HCT116 (cell line): ENCODE measurements around the gene PSME4. TPM values are rescaled to one million over a fixed set of nuclear protein-coding genes. Genes with fewer than 3 reads are reported as not detected.

Experiments
- ATAC-seq: fragments of 200-7000 bp; cut with Tn5 transposase; 2 replicates; pipeline ENCODE4 v1.9.1; 2020; ENCODE audit warnings: mild to moderate bottlenecking, moderate library complexity
- BruUV-seq: library from RNA; stranded (reverse); fragments of 400-500 nt; replicated peaks from 2 replicates; lab custom pipeline; 2021; lab: Mats Ljungman, UMichigan
- CTCF ChIA-PET: fragments of 300-600 bp; sonication (Branson Sonifier 250); formaldehyde crosslinking; loops from one replicate; lab custom pipeline; 2021; ENCODE audit warnings: antibody characterized with exemption; lab: Charles Lee
- POLR2A ChIA-PET: fragments of 300-600, 350-600 bp; sonication (Branson Sonifier 250); formaldehyde crosslinking; loops from one replicate; lab custom pipeline; 2021; ENCODE audit warnings: antibody characterized with exemption; lab: Charles Lee
- RAD21 ChIA-PET, 2 experiments: fragments of 300-600 bp; sonication (Branson Sonifier 250); formaldehyde crosslinking; loops; one replicate each; lab custom pipeline; 2023; ENCODE audit warnings: low total read pairs in 2 of 2; ENCODE audit not compliant: uncharacterized antibody in 2 of 2, unreplicated experiment in 2 of 2, low non-redundant PET in 1 of 2; lab: Charles Lee
- DNase-seq: peaks from one replicate; pipeline ENCODE4 v3.0.0-alpha.2; 2010; ENCODE audit warnings: low read depth, low spot score
- H2AFZ ChIP-seq: fragments of 200-600 bp; shearing (Covaris generic), sonication (generic); 2 replicates; pipeline ENCODE4 v1.6.1; 2017; ENCODE audit warnings: low read depth, mixed run types, mixed read lengths, antibody characterized with exemption, low read length; ENCODE audit not compliant: poor library complexity, severe bottlenecking
- H3K27ac ChIP-seq: 2 replicates; pipeline ENCODE4 v1.5.1; 2012; ENCODE audit warnings: low read depth, low read length
- H3K27me3 ChIP-seq: fragments of 200-600 bp; sonication (generic); 2 replicates; pipeline ENCODE4 v1.6.1; 2016; ENCODE audit warnings: mixed run types, low read length, mixed read lengths; ENCODE audit not compliant: insufficient read depth
- H3K36me3 ChIP-seq, 2 experiments: fragments of 200-500 bp in 1 of 2; fragments of 200-600 bp in 1 of 2; sonication (Bioruptor generic) in 1 of 2; sonication (generic) in 1 of 2; 2 replicates each; pipeline versions ENCODE4 v1.5.1 to v1.6.1; 2014 to 2016; ENCODE audit warnings: low read length in 2 of 2, inconsistent platforms in 1 of 2, mixed read lengths in 1 of 2, mixed run types in 1 of 2; ENCODE audit not compliant: insufficient read depth in 2 of 2, control insufficient read depth in 1 of 2
- H3K4me1 ChIP-seq, 2 experiments: fragments of 200-600 bp in 1 of 2; sonication (generic) in 1 of 2; 2 replicates each; pipeline versions ENCODE4 v1.5.1 to v1.6.1; 2012 to 2017; ENCODE audit warnings: low read length in 2 of 2, inconsistent platforms in 1 of 2, mild to moderate bottlenecking in 1 of 2, mixed read lengths in 1 of 2, mixed run types in 1 of 2, moderate library complexity in 1 of 2; ENCODE audit not compliant: insufficient read depth in 2 of 2, control insufficient read depth in 1 of 2
- H3K4me2 ChIP-seq: fragments of 200-600 bp; sonication (generic); 2 replicates; pipeline ENCODE4 v1.6.1; 2017; ENCODE audit warnings: mixed run types, low read length, mixed read lengths
- H3K4me3 ChIP-seq, 2 experiments: fragments of 200-600 bp in 1 of 2; sonication (generic) in 1 of 2; replicated peaks in 1 of 2; 2 replicates each; pipeline ENCODE4 v1.5.1; 2011 to 2016; ENCODE audit warnings: low read length in 2 of 2, control low read depth in 1 of 2, low read depth in 1 of 2, mild to moderate bottlenecking in 1 of 2, mixed read lengths in 1 of 2, mixed run types in 1 of 2
- H3K79me2 ChIP-seq: fragments of 200-600 bp; sonication (generic); 2 replicates; pipeline ENCODE4 v1.6.1; 2017; ENCODE audit warnings: mild to moderate bottlenecking, mixed run types, low read length, moderate library complexity, mixed read lengths; ENCODE audit not compliant: insufficient read depth
- H3K9ac ChIP-seq: fragments of 200-600 bp; sonication (generic); 2 replicates; pipeline ENCODE4 v1.6.1; 2016; ENCODE audit warnings: low read length, mixed read lengths
- H3K9me2 ChIP-seq: fragments of 200-600 bp; sonication (generic), shearing (Covaris generic); 2 replicates; pipeline ENCODE4 v1.6.1; 2017; ENCODE audit warnings: mixed run types, mild to moderate bottlenecking, moderate library complexity; ENCODE audit not compliant: insufficient read depth
- H3K9me3 ChIP-seq, 2 experiments: fragments of 200-500 bp in 1 of 2; fragments of 200-600 bp in 1 of 2; sonication (Bioruptor generic) in 1 of 2; sonication (generic) in 1 of 2; 2 replicates each; pipeline ENCODE4 v1.6.1; 2014 to 2017; ENCODE audit warnings: low read length in 2 of 2, mixed read lengths in 2 of 2, inconsistent platforms in 1 of 2, low read depth in 1 of 2, mild to moderate bottlenecking in 1 of 2, mixed run types in 1 of 2, moderate library complexity in 1 of 2; ENCODE audit not compliant: control insufficient read depth in 1 of 2, insufficient read depth in 1 of 2
- H4K20me1 ChIP-seq: fragments of 200-600 bp; sonication (generic), shearing (Covaris generic); 2 replicates; pipeline ENCODE4 v1.6.1; 2017; ENCODE audit warnings: mixed run types, mild to moderate bottlenecking, moderate library complexity; ENCODE audit not compliant: insufficient read depth
- CBX3 ChIP-seq: IDR thresholded peaks from 2 replicates; pipeline ENCODE4 v1.6.1; 2012; ENCODE audit warnings: low read depth
- CEBPB ChIP-seq: IDR thresholded peaks from 2 replicates; pipeline ENCODE4 v1.6.1; 2012; ENCODE audit warnings: low read depth
- EGR1 ChIP-seq: IDR thresholded peaks from 2 replicates; pipeline ENCODE4 v1.6.1; 2012; ENCODE audit warnings: low read depth
- EZH2 ChIP-seq: fragments of 200-600 bp; sonication (generic); IDR thresholded peaks from 2 replicates; pipeline ENCODE4 v1.6.1; 2017; ENCODE audit warnings: antibody characterized with exemption, mixed run types
- EZH2phosphoT487 ChIP-seq: fragments of 200-600 bp; IDR thresholded peaks from 2 replicates; pipeline ENCODE4 v1.6.1; 2018; ENCODE audit warnings: antibody characterized with exemption, borderline replicate concordance
- JUND ChIP-seq: IDR thresholded peaks from 2 replicates; pipeline ENCODE4 v1.6.1; 2012
- MAX ChIP-seq: IDR thresholded peaks from 2 replicates; pipeline ENCODE4 v1.6.1; 2012
- POLR2A ChIP-seq: IDR thresholded peaks from 2 replicates; pipeline ENCODE4 v1.7.0; 2011; ENCODE audit warnings: borderline replicate concordance; ENCODE audit not compliant: insufficient read depth, insufficient read length; ENCODE audit errors: extremely low read depth
- POLR2AphosphoS5 ChIP-seq: IDR thresholded peaks from 2 replicates; pipeline ENCODE4 v1.6.1; 2011; ENCODE audit warnings: mild to moderate bottlenecking, low read depth, low read length, moderate library complexity
- RAD21 ChIP-seq: IDR thresholded peaks from 2 replicates; pipeline ENCODE4 v1.6.1; 2012; ENCODE audit warnings: low read depth, mild to moderate bottlenecking
- REST ChIP-seq: IDR thresholded peaks from 2 replicates; pipeline ENCODE4 v1.6.1; 2012; ENCODE audit warnings: low read depth
- SIN3A ChIP-seq: IDR thresholded peaks from 2 replicates; pipeline ENCODE4 v1.6.1; 2012; ENCODE audit warnings: low read depth
- SP1 ChIP-seq: IDR thresholded peaks from 2 replicates; pipeline ENCODE4 v1.6.1; 2012; ENCODE audit warnings: low read depth
- TCF7L2 ChIP-seq: IDR thresholded peaks from 2 replicates; pipeline ENCODE4 v1.7.0; 2011; ENCODE audit warnings: borderline replicate concordance, inconsistent platforms; ENCODE audit not compliant: insufficient read depth, insufficient read length; ENCODE audit errors: extremely low read depth
- ZNF274 ChIP-seq: fragments of 200-500 bp; sonication (Bioruptor generic); IDR thresholded peaks from 2 replicates; pipeline ENCODE4 v1.6.1; 2014; ENCODE audit warnings: mild to moderate bottlenecking, low read depth, low read length, inconsistent platforms
- intact Hi-C: fragments of 100-400 bp; cut with micrococcal nuclease; formaldehyde crosslinking; loops from 2 replicates; pipeline ENCODE4 v1.10.0; 2022
- total RNA-seq: library from RNA; stranded (reverse); gene quantifications from one replicate; pipeline ENCODE4 v1.2.1, GENCODE V29; 2021; ENCODE audit not compliant: unreplicated experiment

The PSME4 gene
- total RNA-seq, 1 experiment from 2014 or later, result 53.2 TPM

- Histone ChIP-seq H3K9ac (no peak within 1 kb of the TSS), H3K9me3 (no peaks in the 10 kb centered on the region), H4K20me1 (no peaks in the 10 kb centered on the region; the same call in 1 of the 2 replicates), H3K36me3 (0 out of 4 replicates have a peak, but pooled peaks cover 0 to under 1% of the 10 kb centered on the region in 2 experiments), H3K9me2 (no peaks in the 10 kb centered on the region), H3K27me3 (no peaks in the 10 kb centered on the region), H3K4me1 (no peaks in the 10 kb centered on the region), H3K4me2 (no peak within 1 kb of the TSS), H3K4me3 (no peak within 1 kb of the TSS), H3K27ac (no peak within 1 kb of the TSS), H2AFZ (no peak within 1 kb of the TSS), H3K79me2 (no peaks in the 10 kb centered on the region)
- BruUV-seq, result no TSS peak
- ChIA-PET POLR2A (no interaction called here), CTCF (no interaction called here), RAD21 (no interaction called here)
- intact Hi-C loops, result no loop called here
- no peak for ATAC-seq
- no peak for DNase-seq
- TF ChIP-seq SIN3A, result no peak
- no peak for TF ChIP-seq SP1
Measured at GRCh38 chr2:53859206-53860181, 111.3 kb downstream of the PSME4 start, which contains the start of gene GPR75. TSS of gene GPR75 (minus strand) at chr2:53859967. CDS start at chr2:53854756, 5,211 bp downstream.

GRCh38 chr2:53856272-53856671 lies 114.5 kb downstream of the PSME4 start:
- Histone ChIP-seq H3K9me3 (no peaks in the 10 kb centered on the region), H3K4me2 (no peak overlapping the region), H3K27me3 (no peaks in the 10 kb centered on the region), H3K36me3 (0 out of 4 replicates have a peak, but pooled peaks cover 0 to 2% of the 10 kb centered on the region in 2 experiments), H3K4me1 (no peaks in the 10 kb centered on the region), H3K27ac (no peak overlapping the region), H3K9me2 (no peaks in the 10 kb centered on the region), H3K4me3 (no peak overlapping the region), H4K20me1 (no peaks in the 10 kb centered on the region), H3K79me2 (no peaks in the 10 kb centered on the region), H3K9ac (no peak overlapping the region), H2AFZ (no peak overlapping the region)
- ATAC-seq, result no peak
- ChIA-PET RAD21 (no interaction called here), POLR2A (no interaction called here), CTCF (no interaction called here)
- intact Hi-C loops, result no loop called here
- DNase-seq, result no peak
- TF ChIP-seq JUND (no peak), EZH2 (no peak), REST (no peak), ZNF274 (no peak), POLR2A (no peak), SIN3A (no peak), RAD21 (no peak), EGR1 (no peak), MAX (no peak), POLR2AphosphoS5 (no peak), TCF7L2 (no peak), EZH2phosphoT487 (no peak), CEBPB (no peak), CBX3 (no peak)
- no TSS peak for BruUV-seq
